ENCODE results near the gene PTPN22. TPM values are rescaled to one million over a fixed set of nuclear protein-coding genes. Genes with fewer than 3 reads are reported as not detected.

PTPN22 gene
- total and polyA plus RNA-seq, 9 donors, result 0.24 to 4.2 (median 1.6) TPM

GRCh38 chr1:113782406-113782805, 89.1 kb downstream of the PTPN22 start:
- H3K4me1 ChIP-seq (ENCODE audit: insufficient read depth), result peaks cover 10% of the 10 kb centered on the region

GRCh38 chr1:113780374-113781146, 91.0 kb downstream of the PTPN22 start:
- no peak for DNase-seq
- Histone ChIP-seq H3K4me3 (no peak overlapping the region), H3K27me3 (no peaks in the 10 kb centered on the region), H3K4me1 (ENCODE audit: insufficient read depth) (peaks cover 10% of the 10 kb centered on the region), H3K9me3 (no peaks in the 10 kb centered on the region), H3K36me3 (no peaks in the 10 kb centered on the region), H3K27ac (no peak overlapping the region)
- TF ChIP-seq CTCF (IDR thresholded peaks at IDR 0.05) (no peak), EP300 (IDR thresholded peaks at IDR 0.05) (no peak), POLR2A (IDR thresholded peaks at IDR 0.05) (no peak)
- 71 to 78% (median 76%) methylated on average over 5 of the region's 5 CpGs for WGBS, 3 donors
- intact Hi-C loops (cut with DNase I), result no loop called here

More at GRCh38 chr1:113782406-113782805, 89.1 kb downstream of the PTPN22 start:
- no peak for TF ChIP-seq CTCF (IDR thresholded peaks at IDR 0.05)
- TF ChIP-seq POLR2A (IDR thresholded peaks at IDR 0.05), result no peak
- WGBS, 3 donors, result 3 to 9% (median 4%) methylated on average over 2 of the region's 2 CpGs
- DNase-seq, result no peak
- intact Hi-C loops (cut with DNase I), result no loop called here
- Histone ChIP-seq H3K4me3 (no peak overlapping the region), H3K27me3 (no peaks in the 10 kb centered on the region), H3K36me3 (no peaks in the 10 kb centered on the region), H3K9me3 (no peaks in the 10 kb centered on the region), H3K27ac (no peak overlapping the region)

- no peak for TF ChIP-seq EP300 (IDR thresholded peaks at IDR 0.05)
- TF ChIP-seq CTCF (IDR thresholded peaks at IDR 0.05), result no peak
- TF ChIP-seq POLR2A (IDR thresholded peaks at IDR 0.05), result no peak
- no peaks in the 10 kb centered on the region for H3K36me3 ChIP-seq
Measured at GRCh38 chr1:113779542-113779941, 92.0 kb downstream of the PTPN22 start.

GRCh38 chr1:113777561-113777960, 94.0 kb downstream of the PTPN22 start:
- H3K4me3 ChIP-seq, result no peak overlapping the region
- intact Hi-C loops (cut with DNase I), result no loop called here
- WGBS, 3 donors, result 91 to 94% (median 93%) methylated on average over 4 of the region's 4 CpGs

More at GRCh38 chr1:113779542-113779941, 92.0 kb downstream of the PTPN22 start:
- Histone ChIP-seq H3K27me3 (no peaks in the 10 kb centered on the region), H3K4me1 (ENCODE audit: insufficient read depth) (peaks cover 10% of the 10 kb centered on the region), H3K9me3 (no peaks in the 10 kb centered on the region), H3K27ac (no peak overlapping the region), H3K4me3 (no peak overlapping the region)
- intact Hi-C loops (cut with DNase I), result no loop called here
- 95 to 96% (median 95%) methylated on average over 6 of the region's 6 CpGs for WGBS, 3 donors
- DNase-seq, result no peak

More at GRCh38 chr1:113777561-113777960, 94.0 kb downstream of the PTPN22 start:
- peaks cover 7% of the 10 kb centered on the region for H3K4me1 ChIP-seq (ENCODE audit: insufficient read depth)
- H3K27me3 ChIP-seq, result no peaks in the 10 kb centered on the region
- H3K36me3 ChIP-seq, result no peaks in the 10 kb centered on the region
- H3K9me3 ChIP-seq, result no peaks in the 10 kb centered on the region
- TF ChIP-seq POLR2A (IDR thresholded peaks at IDR 0.05), result no peak
- TF ChIP-seq EP300 (IDR thresholded peaks at IDR 0.05), result no peak
- TF ChIP-seq CTCF (IDR thresholded peaks at IDR 0.05), result no peak
- no peak overlapping the region for H3K27ac ChIP-seq
- no peak for DNase-seq
